Activated naive CD4-positive, alpha-beta T cell treated with anti-CD3 and anti-CD28 coated beads, Interleukin-2, amount 10 ng/mL, durations not matched to agents 7 days and 5 days (primary cell): ENCODE results near the gene TBL1X.
"Not testable (repeated sequence)": the region's sequence is repeated elsewhere in the genome, so short reads cannot be mapped to it uniquely, and the experiment has no call there.

Source experiments
- CTCF ChIA-PET: fragments of 350-600 bp; sonication (Branson Sonifier 250); formaldehyde crosslinking; loops from one replicate; lab custom pipeline; 2021; ENCODE audit warnings: antibody characterized with exemption; lab: Charles Lee
- DNase-seq: peaks from one replicate; pipeline ENCODE4 v3.0.0-alpha.2; 2020
- H3K27ac Mint-ChIP-seq: one replicate; pipeline ENCODE4 v1.8.0; 2021; ENCODE audit warnings: mild to moderate bottlenecking, moderate library complexity, mixed read lengths
- H3K27me3 Mint-ChIP-seq: one replicate; pipeline ENCODE4 v1.8.0; 2021; ENCODE audit warnings: mild to moderate bottlenecking, mixed read lengths
- H3K36me3 Mint-ChIP-seq: one replicate; pipeline ENCODE4 v1.8.0; 2021; ENCODE audit warnings: mixed read lengths
- H3K4me1 Mint-ChIP-seq: one replicate; pipeline ENCODE4 v1.8.0; 2021; ENCODE audit warnings: mixed read lengths
- H3K4me3 Mint-ChIP-seq: one replicate; pipeline ENCODE4 v1.8.0; 2021; ENCODE audit warnings: mild to moderate bottlenecking, moderate library complexity, mixed read lengths
- H3K9me3 Mint-ChIP-seq: one replicate; pipeline ENCODE4 v1.8.0; 2021; ENCODE audit warnings: mixed read lengths

The TBL1X gene

DNA sequence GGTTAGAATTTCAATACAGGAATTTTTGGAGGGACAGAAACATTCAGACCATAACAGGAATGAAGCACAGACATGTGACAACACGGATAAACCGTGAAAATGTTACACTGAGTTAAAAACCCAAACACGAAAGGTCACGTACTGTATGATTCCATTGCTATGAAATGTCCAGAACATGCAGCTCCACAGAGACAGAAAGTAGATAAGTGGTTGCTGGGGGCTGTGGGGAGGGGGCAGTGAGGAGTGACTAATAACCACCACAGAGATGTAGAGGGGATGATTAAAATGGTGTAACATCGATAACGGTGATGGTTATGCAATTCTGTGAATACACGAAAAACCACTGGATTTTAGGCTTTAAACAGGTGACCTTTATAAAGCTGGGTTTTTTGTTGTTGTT is 292.5 kb downstream of the TBL1X start:
- no peak for DNase-seq
- CTCF ChIA-PET, result no interaction called here
- H3K9me3 Mint-ChIP-seq, result no peaks in the 10 kb centered on the region
- peaks cover 19% of the 10 kb centered on the region for H3K27me3 Mint-ChIP-seq
- H3K27ac Mint-ChIP-seq, result no peak overlapping the region
- H3K4me1 Mint-ChIP-seq, result no peaks in the 10 kb centered on the region
- H3K4me3 Mint-ChIP-seq, result no peak overlapping the region
- H3K36me3 Mint-ChIP-seq, result no peaks in the 10 kb centered on the region

DNA sequence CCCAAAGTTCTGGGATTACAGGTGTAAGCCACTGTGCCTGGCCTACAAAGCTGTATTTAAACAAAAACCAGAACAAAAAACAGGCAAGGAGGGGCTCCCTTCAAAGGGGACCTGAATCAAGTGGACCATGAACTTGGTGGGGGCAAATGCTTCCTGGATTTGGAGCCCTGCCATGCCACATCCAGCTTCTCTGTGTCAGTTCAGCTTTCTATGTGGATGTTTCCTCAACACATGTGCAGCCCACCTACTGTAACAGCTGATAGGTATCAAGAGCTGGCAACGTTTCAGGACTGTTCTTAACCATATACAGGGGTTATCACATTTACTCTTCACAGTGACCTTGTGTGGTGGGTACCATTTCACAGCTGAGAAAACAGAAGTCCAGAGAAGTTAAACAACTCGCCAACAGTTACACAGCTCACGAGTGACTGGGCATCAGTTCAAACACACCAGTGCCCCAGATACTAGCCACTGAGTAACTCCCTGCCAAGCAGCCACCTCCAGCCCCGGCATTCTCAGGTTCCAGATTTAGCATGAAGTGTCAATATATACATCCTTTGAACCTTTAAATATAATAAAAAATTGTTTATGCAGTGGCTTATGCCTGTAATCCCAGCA is 293.3 kb downstream of the TBL1X start:
- DNase-seq, result no peak
- H3K4me3 Mint-ChIP-seq, result no peak overlapping the region
- no peak overlapping the region for H3K27ac Mint-ChIP-seq
- no peaks in the 10 kb centered on the region for H3K4me1 Mint-ChIP-seq
- no peaks in the 10 kb centered on the region for H3K36me3 Mint-ChIP-seq
- CTCF ChIA-PET, result interaction anchor here (0.6 kb wide), 1 partner anchor 202 kb away, joined by 3 read pairs; no protein-coding TSS in a partner anchor
- H3K27me3 Mint-ChIP-seq, result peaks cover 22% of the 10 kb centered on the region
- no peaks in the 10 kb centered on the region for H3K9me3 Mint-ChIP-seq

DNA sequence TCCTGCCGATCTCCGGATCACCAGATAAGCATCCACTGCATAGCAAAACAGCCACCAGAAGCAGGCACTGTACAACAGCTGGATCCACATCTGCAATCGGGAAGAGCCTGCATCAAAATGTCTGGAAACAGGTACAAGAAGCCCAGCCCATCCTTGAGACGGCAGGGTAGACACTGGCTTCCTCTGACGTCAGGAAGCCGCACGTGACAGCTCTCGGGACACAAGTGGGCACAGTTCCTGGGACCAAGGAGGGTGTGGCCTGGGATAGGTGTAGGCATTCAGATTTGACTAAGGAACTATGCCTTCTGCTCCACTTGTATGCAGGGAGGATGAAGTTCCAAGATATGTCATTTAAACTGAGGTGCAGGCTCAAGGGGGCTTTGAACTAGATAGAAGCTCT is 294.5 kb downstream of the TBL1X start:
- Mint-ChIP-seq H3K27ac (no peak overlapping the region), H3K36me3 (no peaks in the 10 kb centered on the region), H3K9me3 (no peaks in the 10 kb centered on the region), H3K27me3 (peaks cover 20% of the 10 kb centered on the region), H3K4me3 (no peak overlapping the region), H3K4me1 (no peaks in the 10 kb centered on the region)
- DNase-seq, result no peak
- CTCF ChIA-PET, result no interaction called here

DNA sequence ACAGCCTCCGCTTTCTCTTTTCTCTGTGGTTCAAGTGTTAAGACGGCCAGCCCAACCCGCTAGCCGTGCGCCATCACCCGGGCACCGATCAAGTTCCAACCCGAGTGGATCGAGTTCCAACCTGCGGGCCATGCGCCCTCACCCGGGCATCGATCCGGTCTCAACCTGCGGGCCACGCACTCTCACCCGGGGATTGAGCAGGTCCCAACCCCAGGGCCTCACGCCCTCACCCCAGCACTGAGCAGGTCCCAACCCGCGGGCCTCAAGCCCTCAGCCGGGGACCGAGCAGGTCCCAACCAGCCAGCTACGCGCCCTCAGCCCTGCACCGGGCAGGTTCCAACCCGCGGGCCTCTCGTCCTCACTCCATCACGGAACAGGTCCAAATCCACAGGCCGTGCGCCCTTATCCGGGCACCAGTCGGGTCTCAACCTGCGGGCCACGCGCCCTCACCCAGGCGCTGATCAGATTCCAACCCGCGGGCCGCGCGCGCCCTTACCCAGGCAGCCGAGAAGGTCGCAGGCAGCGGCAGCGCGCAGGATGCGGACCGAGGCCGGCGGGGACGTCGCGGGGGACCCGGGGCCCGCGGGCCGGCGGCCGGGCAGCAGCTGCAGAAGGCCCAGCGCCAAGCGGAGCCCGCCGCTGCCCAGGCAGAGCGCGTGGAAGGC is 300.3 kb downstream of the TBL1X start:
- no peak overlapping the region for H3K4me3 Mint-ChIP-seq
- CTCF ChIA-PET, result no interaction called here
- H3K27me3 Mint-ChIP-seq, result peaks cover 51% of the 10 kb centered on the region

DNA sequence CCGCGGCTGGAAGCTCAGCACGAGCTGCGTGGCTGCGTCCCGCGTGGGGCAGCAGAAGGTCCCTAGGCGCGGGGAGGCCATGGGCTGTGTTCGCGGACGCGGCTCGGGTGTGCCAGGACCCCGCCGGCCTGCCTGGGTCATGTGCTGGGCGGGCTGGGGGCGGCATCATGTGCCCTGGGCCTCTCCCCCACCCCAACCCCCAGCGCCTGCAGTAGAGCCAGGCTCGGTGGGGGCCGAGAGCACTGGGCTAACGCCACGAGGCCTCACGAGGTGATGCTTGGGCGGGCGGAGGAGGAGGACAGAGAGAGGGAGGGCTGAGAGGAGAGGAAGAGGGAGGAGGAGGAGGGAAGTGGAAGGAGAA is 300.9 kb downstream of the TBL1X start, which contains the start of gene GPR143:
GPR143 (minus strand) TSS at position 111 of the 361 bp plus-strand sequence; CDS start at position 81, 30 bp downstream.
- Mint-ChIP-seq H3K4me1 (peaks cover 13% of the 10 kb centered on the region), H3K27ac (no peak within 1 kb of the TSS), H3K4me3 (no peak within 1 kb of the TSS), H3K27me3 (peaks cover 48% of the 10 kb centered on the region), H3K9me3 (no peaks in the 10 kb centered on the region), H3K36me3 (no peaks in the 10 kb centered on the region)
- CTCF ChIA-PET, result no interaction called here
- DNase-seq, result no peak

More for the DNA sequence above, 300.3 kb downstream of the TBL1X start:
- no peaks in the 10 kb centered on the region for H3K9me3 Mint-ChIP-seq
- H3K36me3 Mint-ChIP-seq, result no peaks in the 10 kb centered on the region
- no peak for DNase-seq
- H3K4me1 Mint-ChIP-seq, result peaks cover 13% of the 10 kb centered on the region
- no peak overlapping the region for H3K27ac Mint-ChIP-seq

DNA sequence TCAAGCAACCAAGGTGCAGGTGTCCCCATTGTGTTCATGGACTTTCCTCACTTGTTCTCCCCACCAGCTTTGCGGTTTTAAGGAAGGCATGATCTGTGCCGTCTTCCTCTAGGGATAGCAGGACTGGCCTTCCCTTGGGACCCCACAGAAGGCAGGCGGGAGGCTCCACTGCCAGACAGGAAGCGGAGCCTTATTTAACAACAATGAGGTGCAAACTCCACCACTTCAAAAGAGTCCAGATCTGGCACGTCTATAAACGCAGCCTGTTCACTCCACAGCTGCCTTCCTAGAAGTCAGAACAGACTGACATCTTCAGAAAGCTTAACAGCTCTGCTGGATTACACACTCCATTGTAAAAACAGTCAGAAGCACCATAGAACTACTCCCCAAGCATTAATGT is 302.5 kb downstream of the TBL1X start:
- no peak overlapping the region for H3K4me3 Mint-ChIP-seq
- H3K4me1 Mint-ChIP-seq, result peaks cover 13% of the 10 kb centered on the region
- H3K36me3 Mint-ChIP-seq, result no peaks in the 10 kb centered on the region
- CTCF ChIA-PET, result no interaction called here
- H3K9me3 Mint-ChIP-seq, result no peaks in the 10 kb centered on the region
- H3K27ac Mint-ChIP-seq, result no peak overlapping the region
- peaks cover 52% of the 10 kb centered on the region for H3K27me3 Mint-ChIP-seq
- no peak for DNase-seq

DNA sequence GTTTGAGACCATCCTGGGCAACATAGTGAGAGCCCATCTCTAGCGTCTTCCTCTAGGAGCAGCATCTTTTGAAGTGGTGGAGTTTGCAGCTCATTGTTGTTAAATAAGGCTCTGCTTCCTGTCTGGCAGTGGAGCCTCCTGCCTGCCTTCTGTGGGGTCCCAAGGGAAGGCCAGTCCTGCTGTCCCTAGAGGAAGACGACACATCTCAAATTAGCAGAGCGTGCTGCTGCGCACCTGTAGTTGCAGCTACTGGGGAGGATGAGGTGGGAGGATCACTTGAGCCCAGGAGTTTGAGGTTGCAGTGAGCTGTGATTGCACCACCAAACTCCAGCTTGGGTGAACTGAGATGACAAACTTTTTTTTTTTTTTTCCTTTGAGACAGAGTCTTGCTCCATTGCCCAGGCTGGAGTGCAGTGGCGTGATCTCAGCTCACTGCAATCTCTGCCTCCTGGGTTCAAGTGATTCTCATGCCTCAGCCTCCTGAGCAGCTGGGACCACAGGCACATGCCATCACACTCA is 303.5 kb downstream of the TBL1X start:
- H3K4me1 Mint-ChIP-seq, result peaks cover 13% of the 10 kb centered on the region

DNA sequence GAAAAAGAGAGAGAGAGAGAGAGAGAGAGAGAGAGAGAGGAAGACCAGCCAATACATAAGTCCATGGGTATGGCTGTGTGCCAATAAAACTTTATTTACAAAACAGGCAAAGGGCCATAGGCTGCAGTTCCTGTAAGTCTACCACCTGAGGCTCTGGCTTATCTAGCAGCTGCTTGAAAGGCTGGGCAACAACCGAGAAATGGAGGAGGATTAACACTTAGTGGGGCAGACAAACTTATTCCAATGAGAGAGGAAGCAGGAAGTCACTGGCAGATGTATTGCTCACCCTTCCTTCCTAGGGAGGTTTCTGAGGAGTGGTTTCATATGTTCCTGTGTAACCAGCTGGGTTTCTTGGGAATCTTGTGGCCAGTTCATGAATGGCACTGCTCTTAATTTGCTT is 305.5 kb downstream of the TBL1X start:
- Mint-ChIP-seq H3K4me3 (no peak overlapping the region), H3K27me3 (peaks cover 50% of the 10 kb centered on the region), H3K4me1 (peaks cover 13% of the 10 kb centered on the region), H3K9me3 (no peaks in the 10 kb centered on the region), H3K27ac (no peak overlapping the region), H3K36me3 (no peaks in the 10 kb centered on the region)
- no peak for DNase-seq
- CTCF ChIA-PET, result no interaction called here

More for the DNA sequence above, 303.5 kb downstream of the TBL1X start:
- H3K4me3 Mint-ChIP-seq, DNase-seq, H3K9me3 Mint-ChIP-seq, H3K27ac Mint-ChIP-seq, CTCF ChIA-PET, H3K36me3 Mint-ChIP-seq: not testable (repeated sequence)
- H3K27me3 Mint-ChIP-seq, result peaks cover 46% of the 10 kb centered on the region

DNA sequence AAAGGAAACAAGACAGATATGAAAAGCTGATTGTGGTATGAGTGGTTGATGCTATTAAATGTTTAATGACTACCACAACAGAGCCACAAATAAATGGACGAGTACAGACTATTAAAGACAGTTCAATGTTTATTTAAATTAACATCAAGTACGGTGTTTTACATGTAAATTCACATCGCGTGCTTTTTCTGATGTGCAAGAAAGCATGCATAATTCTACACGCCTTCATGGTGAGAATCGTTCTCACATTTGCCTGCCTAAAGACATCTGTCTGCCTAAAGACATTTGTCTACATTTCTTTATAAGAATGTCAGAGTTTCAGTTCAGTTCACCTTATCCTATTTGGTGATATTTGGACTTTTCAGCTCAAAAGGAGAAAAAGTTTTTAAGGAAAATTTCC is 308.1 kb downstream of the TBL1X start:
- peaks cover 4% of the 10 kb centered on the region for H3K4me1 Mint-ChIP-seq
- no peak for DNase-seq
- CTCF ChIA-PET, result no interaction called here
- peaks cover 46% of the 10 kb centered on the region for H3K27me3 Mint-ChIP-seq
- H3K27ac Mint-ChIP-seq, result no peak overlapping the region
- no peaks in the 10 kb centered on the region for H3K36me3 Mint-ChIP-seq
- no peaks in the 10 kb centered on the region for H3K9me3 Mint-ChIP-seq
- H3K4me3 Mint-ChIP-seq, result no peak overlapping the region

DNA sequence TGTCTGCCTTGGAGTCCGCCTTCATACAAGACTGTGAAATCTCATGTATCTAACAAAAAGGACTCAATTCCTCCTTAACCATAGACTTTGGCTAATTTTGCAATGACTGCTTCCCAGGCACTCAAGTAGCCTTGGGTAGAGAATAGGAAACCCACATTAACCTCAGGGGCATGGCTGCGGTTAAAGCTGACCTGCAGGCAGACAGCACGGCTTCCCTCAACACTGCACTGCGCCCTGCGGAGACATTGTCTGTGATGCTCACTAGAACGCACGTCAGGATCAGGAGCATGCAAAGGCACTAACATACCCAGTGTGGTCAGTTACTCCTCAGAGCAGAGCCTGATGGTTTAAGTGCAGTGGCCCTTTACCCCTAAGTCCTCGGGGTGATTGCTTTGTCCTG is 311.1 kb downstream of the TBL1X start:
- CTCF ChIA-PET, result no interaction called here

DNA sequence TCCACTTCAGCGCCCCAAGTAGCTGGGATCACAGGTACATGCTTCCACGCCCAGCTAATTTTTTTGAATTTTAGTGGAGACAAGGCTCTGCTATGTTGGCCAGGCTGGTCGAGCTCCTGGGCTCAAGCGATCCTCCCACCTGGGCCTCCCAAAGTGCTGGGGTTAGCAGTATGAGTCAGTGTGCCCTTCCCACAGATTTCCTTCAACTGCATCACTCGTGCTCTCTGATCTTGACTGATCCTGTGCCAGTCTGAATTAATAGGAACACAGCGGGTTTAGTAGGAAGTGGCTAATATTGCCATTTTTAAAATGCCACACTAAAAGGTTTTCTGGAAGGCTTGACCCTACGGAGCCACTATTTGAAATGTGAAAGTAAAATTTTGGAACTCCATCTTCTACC is 317.1 kb downstream of the TBL1X start:
- Mint-ChIP-seq H3K9me3 (no peaks in the 10 kb centered on the region), H3K27me3 (peaks cover 45% of the 10 kb centered on the region), H3K4me1 (peaks cover under 1% of the 10 kb centered on the region)

More for the DNA sequence above, 311.1 kb downstream of the TBL1X start:
- Mint-ChIP-seq H3K4me1 (no peaks in the 10 kb centered on the region), H3K4me3 (no peak overlapping the region), H3K9me3 (no peaks in the 10 kb centered on the region), H3K27ac (no peak overlapping the region), H3K27me3 (peaks cover 57% of the 10 kb centered on the region), H3K36me3 (no peaks in the 10 kb centered on the region)
- no peak for DNase-seq

DNA sequence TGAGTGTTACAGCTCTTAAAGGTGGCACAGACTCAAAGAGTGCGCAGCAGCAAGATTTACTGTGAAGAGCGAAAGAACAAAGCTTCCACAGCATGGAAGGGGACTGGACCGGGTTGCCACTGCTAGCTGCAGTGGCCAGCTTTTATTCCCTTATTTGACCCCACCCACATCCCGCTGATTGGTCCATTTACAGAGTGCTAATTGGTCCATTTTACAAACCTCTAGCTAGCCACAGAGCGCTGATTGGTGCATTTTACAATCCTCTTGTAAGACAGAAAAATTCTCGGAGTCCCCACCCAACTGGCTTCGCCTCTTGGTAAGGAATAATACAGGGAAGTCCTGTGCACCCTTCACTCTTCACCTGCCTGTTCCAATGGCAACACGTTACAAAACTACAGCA is 319.5 kb downstream of the TBL1X start:
- Mint-ChIP-seq H3K9me3 (no peaks in the 10 kb centered on the region), H3K36me3 (no peaks in the 10 kb centered on the region), H3K27ac (no peak overlapping the region), H3K27me3 (peaks cover 54% of the 10 kb centered on the region), H3K4me1 (peaks cover 2% of the 10 kb centered on the region), H3K4me3 (no peak overlapping the region)
- CTCF ChIA-PET, result interaction anchor here (0.9 kb wide), 1 partner anchor 968 kb away, joined by 3 read pairs; no protein-coding TSS in a partner anchor
- no peak for DNase-seq

More for the DNA sequence above, 317.1 kb downstream of the TBL1X start:
- CTCF ChIA-PET, result no interaction called here
- Mint-ChIP-seq H3K36me3 (no peaks in the 10 kb centered on the region), H3K27ac (no peak overlapping the region), H3K4me3 (no peak overlapping the region)
- DNase-seq, result no peak

DNA sequence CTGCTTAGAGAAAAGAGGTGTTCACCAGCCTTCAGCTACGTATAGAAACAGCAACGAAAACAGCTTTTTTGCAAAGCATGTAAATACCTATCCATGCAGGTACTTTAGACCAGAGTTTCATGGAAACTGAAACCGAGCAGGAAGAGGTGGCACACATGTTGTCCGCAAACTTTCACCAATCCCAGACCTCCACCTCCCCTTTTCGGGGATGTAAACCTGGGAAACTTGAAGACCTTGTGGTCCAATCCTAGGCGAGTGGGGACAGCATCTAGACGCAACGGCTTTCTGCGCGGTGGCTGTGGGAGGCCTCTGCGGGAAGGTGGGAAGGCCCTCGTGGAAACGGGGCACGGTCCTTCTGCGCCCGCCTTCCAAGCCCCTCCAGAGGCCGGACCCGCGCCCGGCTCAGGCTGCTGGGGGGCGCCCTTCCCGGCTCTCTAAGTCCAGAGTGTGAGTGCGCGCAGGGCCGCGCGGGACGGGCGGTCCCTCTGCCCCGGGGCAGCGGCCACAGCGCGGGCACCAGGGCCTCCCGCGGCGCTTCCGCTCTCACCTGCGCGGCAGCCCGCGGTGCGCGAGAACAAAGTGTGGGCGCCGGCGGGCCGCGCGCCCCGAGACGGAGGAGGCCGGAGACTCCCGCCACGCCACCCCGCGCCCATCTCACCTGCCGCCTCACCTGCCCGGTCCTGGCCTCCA is 320.5 kb downstream of the TBL1X start:
- Mint-ChIP-seq H3K4me1 (peaks cover 2% of the 10 kb centered on the region), H3K4me3 (peak overlapping the region; percentile 15), H3K9me3 (no peaks in the 10 kb centered on the region), H3K27ac (no peak overlapping the region), H3K27me3 (peaks cover 56% of the 10 kb centered on the region), H3K36me3 (no peaks in the 10 kb centered on the region)
- CTCF ChIA-PET, result no interaction called here
- DNase-seq, result no peak

DNA sequence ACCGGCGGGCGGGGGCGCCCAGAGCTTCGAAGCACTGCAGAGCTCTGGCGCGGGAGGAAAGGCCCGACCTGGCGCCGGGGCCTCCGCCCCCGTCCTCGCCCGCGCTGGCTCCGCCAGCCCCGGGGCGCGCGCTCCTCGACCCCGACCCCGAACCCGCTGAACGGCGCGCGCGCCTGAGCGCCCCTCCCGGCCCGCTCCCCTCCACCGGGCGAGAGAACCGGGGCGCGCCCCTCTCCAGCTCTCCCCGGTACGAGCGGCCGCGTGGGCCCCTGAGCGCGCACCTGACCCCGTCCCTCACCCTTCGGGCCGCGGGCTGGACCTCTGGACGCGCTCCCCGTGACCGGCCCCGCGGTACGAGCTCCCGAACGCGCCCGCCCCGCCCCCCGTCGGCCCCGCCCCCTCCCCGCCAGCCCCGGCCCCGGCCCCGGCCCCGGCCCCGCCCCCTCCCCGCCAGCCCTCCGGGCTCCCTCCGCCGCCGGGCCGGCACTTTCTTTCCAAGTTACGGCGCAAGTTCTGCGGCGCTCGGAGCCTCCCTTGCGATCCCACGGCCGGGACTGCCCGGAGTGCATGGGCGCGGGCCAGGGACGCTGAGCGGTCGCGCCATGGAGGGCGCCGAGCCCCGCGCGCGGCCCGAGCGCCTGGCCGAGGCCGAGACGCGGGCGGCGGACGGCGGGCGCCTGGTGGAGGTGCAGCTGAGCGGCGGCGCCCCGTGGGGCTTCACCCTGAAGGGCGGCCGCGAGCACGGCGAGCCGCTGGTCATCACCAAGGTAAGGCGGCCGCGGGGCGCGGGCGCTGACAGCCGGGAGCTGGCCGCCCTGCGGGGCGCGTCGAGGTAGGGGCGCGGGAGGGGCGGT is 321.3 kb downstream of the TBL1X start, which contains the start of gene SHROOM2:
SHROOM2 (plus strand) TSS at position 486 of the 854 bp plus-strand sequence; CDS start at position 603, 117 bp downstream.
- Mint-ChIP-seq H3K9me3 (no peaks in the 10 kb centered on the region), H3K4me3 (peak within 1 kb of the TSS; percentile 61), H3K36me3 (no peaks in the 10 kb centered on the region), H3K4me1 (peaks cover 2% of the 10 kb centered on the region), H3K27me3 (peaks cover 56% of the 10 kb centered on the region), H3K27ac (no peak within 1 kb of the TSS)
- CTCF ChIA-PET, result no interaction called here
- no peak for DNase-seq
